ENCODE data around the gene LYSET. TPM values are rescaled to one million over a fixed set of nuclear protein-coding genes. Genes with fewer than 3 reads are reported as not detected.

LYSET gene
- polyA plus RNA-seq, 1 of the 3 experiments (the other 2 are of a cell fraction), result 17.7 TPM

DNA sequence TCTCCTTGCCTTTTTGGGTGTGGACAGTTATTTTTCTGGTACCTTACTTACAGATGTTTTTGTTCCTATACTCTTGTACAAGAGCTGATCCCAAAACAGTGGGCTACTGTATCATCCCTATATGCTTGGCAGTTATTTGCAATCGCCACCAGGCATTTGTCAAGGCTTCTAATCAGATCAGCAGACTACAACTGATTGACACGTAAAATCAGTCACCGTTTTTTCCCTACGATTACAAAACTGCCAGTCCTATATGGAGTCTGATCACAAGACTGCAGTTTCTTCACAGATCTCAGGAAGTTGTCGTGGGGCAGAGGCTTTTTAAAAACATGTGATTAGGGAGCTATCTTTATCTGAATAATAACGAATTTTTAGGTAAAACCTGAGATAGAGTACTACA is 1.3 kb downstream of the LYSET start:
- no peak overlapping the region for H3K27ac ChIP-seq (ENCODE audit: low read depth in 2 of 2, low read length in 1 of 2)
- peak overlapping the region; percentile 95; the same call in 1 of the 2 replicates for H3K4me2 ChIP-seq
- TF ChIP-seq, protein P1, sequence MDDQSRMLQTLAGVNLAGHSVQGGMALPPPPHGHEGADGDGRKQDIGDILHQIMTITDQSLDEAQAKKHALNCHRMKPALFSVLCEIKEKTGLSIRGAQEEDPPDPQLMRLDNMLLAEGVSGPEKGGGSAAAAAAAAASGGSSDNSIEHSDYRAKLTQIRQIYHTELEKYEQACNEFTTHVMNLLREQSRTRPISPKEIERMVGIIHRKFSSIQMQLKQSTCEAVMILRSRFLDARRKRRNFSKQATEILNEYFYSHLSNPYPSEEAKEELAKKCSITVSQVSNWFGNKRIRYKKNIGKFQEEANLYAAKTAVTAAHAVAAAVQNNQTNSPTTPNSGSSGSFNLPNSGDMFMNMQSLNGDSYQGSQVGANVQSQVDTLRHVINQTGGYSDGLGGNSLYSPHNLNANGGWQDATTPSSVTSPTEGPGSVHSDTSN (IDR thresholded peaks at IDR 0.05), result no peak
- TF ChIP-seq POLR2AphosphoS5 (IDR thresholded peaks at IDR 0.05; ENCODE audit: low read depth, low read length) (no peak), EP300 (IDR thresholded peaks at IDR 0.05; ENCODE audit: borderline replicate concordance in 1 of 2, low read depth in 1 of 2, low read length in 1 of 2) (no peak), TEAD4 (IDR thresholded peaks at IDR 0.05; ENCODE audit: borderline replicate concordance, insufficient read depth) (no peak), MXI1 (IDR thresholded peaks at IDR 0.05; ENCODE audit: low read depth, low read length) (no peak), NFIC (IDR thresholded peaks at IDR 0.05; ENCODE audit: borderline replicate concordance) (no peak), FOSL2 (IDR thresholded peaks at IDR 0.05; ENCODE audit: borderline replicate concordance, low read depth) (no peak), NRF1 (IDR thresholded peaks at IDR 0.05; ENCODE audit: low read depth, low read length) (no peak), RAD21 (IDR thresholded peaks at IDR 0.05; ENCODE audit: low read length) (no peak), CHD2 (IDR thresholded peaks at IDR 0.05; ENCODE audit: low read length, partially characterized antibody) (no peak), FOXM1 (IDR thresholded peaks at IDR 0.05; ENCODE audit: low read depth) (no peak), MEF2A (IDR thresholded peaks at IDR 0.05; ENCODE audit: borderline replicate concordance, low read depth) (no peak)
- TF ChIP-seq, protein P2, sequence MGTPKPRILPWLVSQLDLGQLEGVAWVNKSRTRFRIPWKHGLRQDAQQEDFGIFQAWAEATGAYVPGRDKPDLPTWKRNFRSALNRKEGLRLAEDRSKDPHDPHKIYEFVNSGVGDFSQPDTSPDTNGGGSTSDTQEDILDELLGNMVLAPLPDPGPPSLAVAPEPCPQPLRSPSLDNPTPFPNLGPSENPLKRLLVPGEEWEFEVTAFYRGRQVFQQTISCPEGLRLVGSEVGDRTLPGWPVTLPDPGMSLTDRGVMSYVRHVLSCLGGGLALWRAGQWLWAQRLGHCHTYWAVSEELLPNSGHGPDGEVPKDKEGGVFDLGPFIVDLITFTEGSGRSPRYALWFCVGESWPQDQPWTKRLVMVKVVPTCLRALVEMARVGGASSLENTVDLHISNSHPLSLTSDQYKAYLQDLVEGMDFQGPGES (IDR thresholded peaks at IDR 0.05; ENCODE audit: low read depth, low read length), result no peak
- TF ChIP-seq, protein P3, sequence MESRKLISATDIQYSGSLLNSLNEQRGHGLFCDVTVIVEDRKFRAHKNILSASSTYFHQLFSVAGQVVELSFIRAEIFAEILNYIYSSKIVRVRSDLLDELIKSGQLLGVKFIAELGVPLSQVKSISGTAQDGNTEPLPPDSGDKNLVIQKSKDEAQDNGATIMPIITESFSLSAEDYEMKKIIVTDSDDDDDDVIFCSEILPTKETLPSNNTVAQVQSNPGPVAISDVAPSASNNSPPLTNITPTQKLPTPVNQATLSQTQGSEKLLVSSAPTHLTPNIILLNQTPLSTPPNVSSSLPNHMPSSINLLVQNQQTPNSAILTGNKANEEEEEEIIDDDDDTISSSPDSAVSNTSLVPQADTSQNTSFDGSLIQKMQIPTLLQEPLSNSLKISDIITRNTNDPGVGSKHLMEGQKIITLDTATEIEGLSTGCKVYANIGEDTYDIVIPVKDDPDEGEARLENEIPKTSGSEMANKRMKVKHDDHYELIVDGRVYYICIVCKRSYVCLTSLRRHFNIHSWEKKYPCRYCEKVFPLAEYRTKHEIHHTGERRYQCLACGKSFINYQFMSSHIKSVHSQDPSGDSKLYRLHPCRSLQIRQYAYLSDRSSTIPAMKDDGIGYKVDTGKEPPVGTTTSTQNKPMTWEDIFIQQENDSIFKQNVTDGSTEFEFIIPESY (IDR thresholded peaks at IDR 0.05; ENCODE audit: borderline replicate concordance, low read depth), result no peak
- H3K9me2 ChIP-seq, result no peaks in the 10 kb centered on the region
- WGBS (ENCODE audit: low lambda C conversion rate), result 76% methylated on average over 6 of the region's 6 CpGs
- no peak for DNase-seq
- H3K27me3 ChIP-seq (ENCODE audit: insufficient read depth), result no peaks in the 10 kb centered on the region
- peaks cover 63% of the 10 kb centered on the region for H3K79me2 ChIP-seq (ENCODE audit: insufficient read depth)
- H3K4me3 ChIP-seq (ENCODE audit: low read depth in 2 of 2, low read length in 1 of 2), result peak overlapping the region in 1 of 2 experiments; percentile 0; a peak in 1 of 4 replicates
- no peak overlapping the region for H2AFZ ChIP-seq (ENCODE audit: low read depth)
- peaks cover 8% of the 10 kb centered on the region for H3F3A ChIP-seq (replicated peaks; ENCODE audit: insufficient read depth)
- peaks cover 4% of the 10 kb centered on the region; the same call in 1 of the 2 replicates for H4K20me1 ChIP-seq (ENCODE audit: insufficient read depth)
- no peak overlapping the region for H3K9ac ChIP-seq
- CTCF ChIA-PET, result interaction anchor here (1.6 kb wide), 1 partner anchor 9 kb away, joined by 4 read pairs; no protein-coding TSS in a partner anchor
- no peaks in the 10 kb centered on the region for H3K9me3 ChIP-seq
- peaks cover 36 to 47% of the 10 kb centered on the region in 2 experiments for H3K36me3 ChIP-seq (replicated peaks in 1 of 2; ENCODE audit: control insufficient read depth in 1 of 2, insufficient read depth in 2 of 2, low read length in 1 of 2)
- POLR2A ChIA-PET, result no interaction called here
- peaks cover 2 to 17% of the 10 kb centered on the region in 2 experiments; a peak in 2 of 4 replicates for H3K4me1 ChIP-seq (ENCODE audit: control insufficient read depth in 1 of 2, insufficient read depth in 2 of 2, low read depth in 1 of 2, low read length in 1 of 2)
